HG02938 (cell line): ENCODE measurements around the gene SNW1.
A peak's percentile ranks its signal among the peaks of the same experiment; 100 is the strongest.
"Not testable (repeated sequence)": the region's sequence is repeated elsewhere in the genome, so short reads cannot be mapped to it uniquely, and the experiment has no call there.

Experiments
- ATAC-seq: cut with Tn5 transposase; IDR thresholded peaks from one replicate; pipeline ENCODE4 v1.9.1; 2021; ENCODE audit warnings: mild to moderate bottlenecking, moderate library complexity; ENCODE audit not compliant: unreplicated experiment

Gene SNW1

GRCh38 chr14:77760381-77761204, at the start of gene SNW1:
SNW1 (minus strand) TSS chr14:77761156; CDS start chr14:77761127, 29 bp downstream.
- ATAC-seq = peak; percentile 89

- ATAC-seq = no peak
These were observed 48.1 kb upstream of the SNW1 start for GRCh38 chr14:77809011-77809410.

DNA sequence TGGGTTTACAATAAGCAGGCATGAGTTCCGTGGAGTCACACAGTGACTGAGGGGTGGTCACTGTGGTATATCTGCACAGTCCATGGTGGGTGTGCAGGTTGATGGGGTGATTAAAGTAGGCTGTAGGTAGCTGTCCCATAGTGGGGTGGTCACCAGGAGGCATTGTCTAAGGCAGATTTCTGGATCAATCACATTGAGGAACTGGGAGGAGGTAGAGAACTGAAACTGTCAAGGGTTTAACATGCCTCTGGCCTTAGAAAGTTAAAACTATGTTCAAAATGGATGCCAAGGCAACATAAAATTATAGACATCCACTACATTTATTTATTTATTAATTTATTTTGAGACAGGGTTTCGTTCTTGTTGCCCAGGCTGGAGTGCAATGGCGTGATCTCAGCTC, 47.3 kb upstream of the SNW1 start:
- no peak for ATAC-seq

- ATAC-seq = no peak
These were observed 44.8 kb upstream of the SNW1 start for GRCh38 chr14:77805706-77806105.

GRCh38 chr14:77804592-77804991, 43.6 kb upstream of the SNW1 start:
- no peak for ATAC-seq

DNA sequence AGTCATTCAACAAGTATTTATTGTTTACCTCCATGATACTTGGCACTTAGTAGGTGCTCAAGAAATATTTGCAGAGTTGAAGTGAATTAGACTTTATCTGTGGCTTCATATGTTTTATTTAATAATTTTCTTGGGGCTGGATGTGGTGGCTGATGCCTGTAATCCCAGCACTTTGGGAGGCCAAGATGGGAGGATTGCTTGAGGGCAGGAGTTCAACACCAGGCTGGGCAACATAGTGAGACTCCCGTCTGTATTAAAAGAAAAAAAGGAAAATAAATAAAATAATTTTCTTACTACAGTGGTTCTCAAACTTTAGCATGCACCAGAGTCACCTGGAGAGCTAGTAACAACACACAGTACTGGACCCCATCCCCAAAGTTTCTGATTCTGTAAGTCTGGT, 39.9 kb upstream of the SNW1 start:
- ATAC-seq = no peak

DNA sequence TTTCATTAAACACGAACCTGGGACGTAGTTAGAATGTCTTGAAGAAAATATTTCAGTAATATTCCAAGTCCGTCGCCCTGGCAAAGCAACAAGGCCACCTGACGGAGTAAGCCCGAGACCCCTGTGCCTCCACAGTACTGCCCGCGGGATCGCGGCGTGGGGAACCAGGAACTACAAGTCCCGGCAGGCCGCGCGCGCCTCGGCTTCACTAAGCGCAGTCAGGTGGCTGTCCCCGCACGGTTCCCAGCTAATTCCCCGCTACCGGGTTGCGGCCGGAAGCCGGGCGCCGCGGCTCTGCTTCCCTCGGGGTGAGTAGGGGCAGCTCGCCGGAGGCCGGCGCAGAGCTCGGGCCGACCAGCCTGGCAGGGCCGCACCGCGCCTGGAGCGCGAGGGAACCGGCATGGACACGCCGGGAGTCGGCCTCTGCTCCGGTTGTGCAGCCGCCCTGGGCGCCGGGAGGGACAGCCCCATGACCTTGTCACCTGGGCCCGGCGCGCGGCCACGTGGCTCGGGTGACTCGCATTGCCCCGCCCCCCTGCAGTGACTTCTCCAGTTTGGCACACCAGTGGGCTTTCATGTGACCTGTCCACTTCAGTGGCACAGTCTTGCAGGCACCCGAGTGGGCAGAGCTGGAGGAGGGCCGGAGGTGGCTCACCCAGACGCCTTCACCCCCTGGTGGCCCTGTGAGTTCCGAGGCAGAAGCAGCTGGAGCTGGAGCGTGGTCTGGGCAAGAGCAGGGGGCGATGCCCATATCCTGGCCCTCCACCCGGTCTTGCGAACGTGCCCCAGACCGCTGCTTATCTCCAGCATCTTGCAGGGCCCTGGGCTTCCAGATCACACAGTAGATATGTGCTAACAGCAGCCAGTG, 39.1 kb upstream of the SNW1 start, which contains the start of gene ADCK1:
TSS of gene ADCK1 (plus strand) at position 247 of the 868 bp plus-strand sequence. CDS start 18,870 bp downstream, outside the sequence.
- peak; percentile 94 for ATAC-seq

DNA sequence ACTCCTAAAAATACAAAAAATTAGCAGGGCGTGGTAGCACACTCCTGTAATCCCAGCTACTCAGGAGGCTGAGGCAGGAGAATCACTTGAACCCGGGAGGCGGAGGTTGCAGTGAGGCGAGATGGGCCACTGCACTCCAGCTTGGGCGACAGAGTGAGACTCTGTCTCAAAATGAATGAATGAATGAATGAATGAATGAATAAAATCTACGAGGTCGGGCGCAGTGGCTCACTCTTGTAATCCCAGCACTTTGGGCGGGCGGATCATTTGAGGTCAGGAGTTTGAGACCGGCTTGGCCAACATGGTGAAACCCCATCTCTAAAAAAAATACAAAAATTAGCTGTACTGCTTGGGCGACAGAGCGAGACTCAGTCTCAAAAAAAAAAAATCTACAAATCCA, 38.5 kb upstream of the SNW1 start:
- ATAC-seq = peak; percentile 3

DNA sequence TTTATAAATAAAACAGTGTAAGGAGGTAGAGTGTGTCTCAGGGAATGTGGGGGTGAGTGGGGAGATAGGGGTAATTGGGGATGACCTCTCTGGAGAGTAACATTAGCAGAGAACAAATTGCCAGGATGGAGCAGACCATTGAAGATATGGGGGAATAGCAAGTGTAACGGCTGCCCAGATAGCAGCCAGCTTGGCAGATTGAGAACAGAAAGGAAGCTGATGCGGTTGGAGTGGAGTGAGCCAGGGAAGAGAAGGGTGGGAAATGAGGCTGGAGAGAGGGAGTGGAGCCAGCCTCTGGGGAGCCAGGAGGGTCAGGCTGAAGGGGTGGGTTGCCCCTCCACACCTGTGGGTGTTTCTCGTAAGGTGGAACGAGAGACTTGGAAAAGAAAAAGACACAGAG, 33.4 kb upstream of the SNW1 start:
- no peak for ATAC-seq

GRCh38 chr14:77793255-77793654, 32.3 kb upstream of the SNW1 start:
- not testable (repeated sequence) for ATAC-seq

GRCh38 chr14:77791225-77791600, 30.3 kb upstream of the SNW1 start:
- ATAC-seq = no peak

DNA sequence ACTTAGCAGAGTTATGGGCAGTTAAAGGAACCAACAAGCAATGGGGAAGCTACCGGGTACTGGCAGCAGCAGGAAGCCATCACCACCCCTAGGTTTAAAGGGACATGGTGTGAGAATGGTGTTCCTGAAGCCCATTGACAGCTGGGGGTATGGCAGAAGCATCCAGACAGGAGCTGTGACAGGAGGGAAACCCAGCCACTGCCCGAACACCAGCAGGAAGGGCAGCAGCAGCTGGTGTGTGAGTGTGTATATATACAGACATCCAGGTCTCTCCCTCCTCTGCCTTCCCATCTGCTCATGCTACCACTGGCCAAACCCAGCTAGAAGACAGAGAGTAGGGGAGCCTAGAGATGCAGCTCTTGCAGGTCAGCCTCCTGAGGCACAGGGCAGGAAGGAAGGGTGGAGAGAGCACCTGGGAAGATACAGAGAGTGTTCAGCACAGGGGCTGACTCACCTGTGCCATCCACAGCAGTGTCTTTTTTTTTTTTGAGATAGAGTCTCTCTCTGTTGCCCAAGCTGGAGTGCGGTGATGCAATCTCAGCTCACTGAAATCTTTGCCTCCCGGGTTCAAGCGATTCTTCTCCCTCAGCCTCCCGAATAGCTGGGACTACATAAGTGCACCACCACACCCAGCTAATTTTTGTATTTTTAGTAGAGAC, 29.7 kb upstream of the SNW1 start:
- no peak for ATAC-seq

DNA sequence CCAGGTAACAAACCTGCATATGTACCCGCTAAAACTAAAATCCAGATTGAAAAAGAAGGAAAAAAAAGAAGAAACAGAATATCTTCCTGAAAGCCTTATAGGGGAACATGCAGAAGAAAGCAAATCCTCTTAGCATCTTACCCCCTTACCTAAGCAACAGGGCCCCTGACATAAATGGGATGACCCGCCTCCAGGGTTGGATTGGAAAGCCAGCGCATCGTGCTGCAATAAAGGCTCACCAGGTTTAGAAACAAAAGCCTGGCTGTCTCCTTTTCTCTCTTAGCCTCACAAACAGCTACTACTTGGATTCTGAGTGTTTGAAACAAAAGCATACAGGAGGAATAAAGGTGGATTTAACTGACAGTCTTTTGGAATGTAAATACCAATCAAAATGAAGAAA, 25.2 kb upstream of the SNW1 start:
- no peak for ATAC-seq

DNA sequence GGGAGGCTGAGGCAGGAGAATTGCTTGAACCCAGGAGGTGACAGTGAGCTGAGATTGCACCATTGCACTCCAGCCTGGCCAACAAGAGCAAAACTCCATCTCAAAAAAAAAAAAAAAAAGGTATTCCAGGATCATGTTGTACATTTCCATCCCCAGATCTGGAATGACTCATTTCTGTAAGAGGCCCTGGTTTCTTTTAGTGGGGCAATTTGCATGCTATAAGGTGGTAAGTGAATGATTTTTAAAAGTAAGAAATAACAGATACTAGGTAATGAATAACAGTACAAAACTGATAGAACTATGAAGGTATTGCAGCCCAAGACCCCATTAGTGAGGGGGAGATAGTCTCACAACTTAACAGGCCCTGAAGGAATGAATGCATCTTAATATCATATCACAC, 21.2 kb upstream of the SNW1 start:
- no peak for ATAC-seq

DNA sequence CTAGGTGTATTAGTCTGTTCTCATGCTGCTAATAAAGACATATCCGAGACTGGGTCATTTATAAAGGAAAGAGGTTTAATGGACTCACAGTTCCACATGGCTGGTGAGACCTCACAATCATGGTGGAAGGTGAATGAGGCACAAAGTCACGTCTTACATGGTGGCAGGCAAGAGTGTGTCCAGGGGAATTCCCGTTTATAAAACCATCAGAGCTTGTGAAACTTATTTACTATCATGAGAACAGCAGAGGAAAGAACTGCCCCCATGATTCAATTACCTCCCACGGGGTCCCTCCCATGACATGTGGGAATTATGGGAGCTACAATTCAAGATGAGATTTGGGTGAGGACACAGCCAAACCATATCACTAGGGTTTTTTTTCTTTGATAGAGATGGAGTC, 13.0 kb upstream of the SNW1 start:
- not testable (repeated sequence) for ATAC-seq

DNA sequence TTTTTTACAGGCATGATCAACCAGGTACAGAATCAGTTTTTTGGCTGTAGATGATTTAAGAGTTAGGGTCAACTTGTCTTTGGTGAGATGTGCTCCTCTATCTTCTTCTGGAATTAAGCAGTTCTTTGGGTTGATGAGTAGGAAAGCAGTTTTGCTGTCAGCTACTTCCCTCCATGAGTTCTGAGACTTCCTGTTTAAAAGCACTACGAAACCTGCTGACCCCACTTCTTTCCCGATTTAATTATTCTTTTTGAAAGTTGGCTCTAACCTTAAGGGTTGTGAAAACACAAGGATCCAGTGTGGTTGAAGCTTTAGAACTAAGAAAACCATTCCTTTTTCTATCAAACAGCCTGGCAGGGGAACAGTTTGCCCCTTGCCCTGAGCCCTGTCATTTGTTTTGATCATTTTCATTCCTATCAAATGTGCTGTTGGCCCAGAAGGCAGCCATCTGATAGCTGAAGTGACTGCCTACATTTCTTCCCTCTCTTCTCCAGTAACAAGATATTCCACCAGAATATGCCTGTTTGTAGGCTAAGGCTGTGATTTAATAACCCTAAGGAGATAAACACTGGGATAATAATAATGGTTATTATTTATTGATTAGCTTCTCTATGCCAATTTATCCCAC, 7.6 kb upstream of the SNW1 start:
- ATAC-seq = not testable (repeated sequence)

GRCh38 chr14:77763978-77764377, 3.0 kb upstream of the SNW1 start:
- ATAC-seq = no peak

GRCh38 chr14:77763316-77763715, 2.4 kb upstream of the SNW1 start:
- no peak for ATAC-seq

DNA sequence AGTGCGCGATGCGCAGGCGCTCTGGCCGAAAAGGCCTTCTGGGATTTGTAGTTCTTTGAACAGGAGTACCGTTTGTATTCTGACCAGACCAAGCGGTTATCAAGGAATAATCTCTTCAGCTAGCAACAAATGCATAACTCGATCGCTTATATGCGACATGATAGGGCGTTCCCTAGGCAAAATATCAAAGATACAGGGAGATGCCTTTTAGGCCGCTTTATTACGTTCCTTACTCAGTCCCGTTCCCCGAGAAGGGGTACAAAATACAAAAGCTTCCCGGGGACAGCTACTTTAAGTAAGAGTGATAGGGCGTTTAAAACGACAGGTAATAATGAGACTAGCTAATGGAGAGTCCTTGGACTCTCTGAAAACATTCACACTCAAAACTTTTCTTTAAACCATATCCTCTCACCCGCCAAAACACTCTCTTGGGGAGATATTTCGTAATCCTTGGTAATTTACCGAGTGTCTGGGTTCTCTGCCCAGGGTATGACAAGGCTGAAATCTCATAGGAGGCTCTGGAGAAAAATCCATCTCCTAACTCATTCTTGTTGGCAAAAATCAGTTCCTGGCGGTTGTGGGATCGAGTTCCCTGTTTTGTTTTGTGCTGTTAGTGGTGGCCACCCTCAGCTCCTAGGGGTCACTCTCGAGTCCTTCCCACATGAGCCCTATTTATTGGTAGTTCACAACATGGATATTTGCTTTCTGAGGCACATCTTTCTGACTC, 412 bp upstream of the SNW1 start:
- peak; percentile 20 for ATAC-seq

DNA sequence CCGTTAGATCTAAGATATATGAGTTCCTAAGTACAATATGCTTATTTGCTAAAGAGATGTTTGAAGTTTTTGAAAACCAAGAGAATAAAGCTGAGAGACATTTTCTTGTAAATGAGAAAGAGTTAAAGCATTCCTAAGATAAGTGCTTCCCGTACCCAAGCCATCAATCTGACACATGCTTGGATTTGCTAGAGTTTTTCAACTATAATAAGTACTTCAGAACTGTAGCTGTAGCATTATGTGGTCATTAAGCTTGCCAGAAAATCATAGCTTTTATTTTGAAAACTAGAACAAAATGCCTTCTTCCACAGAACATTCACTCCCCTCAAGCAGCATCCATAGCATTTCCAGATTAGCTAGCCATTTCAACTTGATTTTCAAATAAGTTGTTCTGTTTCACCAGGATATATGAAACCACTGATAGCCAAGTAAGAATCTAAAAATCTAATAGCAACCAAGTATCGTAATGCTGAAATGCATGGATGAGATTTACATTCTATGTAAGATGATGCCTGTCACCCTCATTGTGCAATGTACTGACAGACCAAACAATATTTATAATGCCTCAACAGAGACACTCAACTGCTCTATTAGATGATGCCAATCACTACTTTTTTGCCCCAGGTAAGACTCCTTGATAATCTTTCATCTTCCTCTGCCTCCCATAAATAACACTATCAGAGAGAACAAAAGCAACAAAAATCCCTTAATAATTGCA, 8.0 kb downstream of the SNW1 start:
- no peak for ATAC-seq
